ENCODE results near the gene RAB3D. TPM values are rescaled to one million over a fixed set of nuclear protein-coding genes. Genes with fewer than 3 reads are reported as not detected.
"Not testable (repeated sequence)": the region's sequence is repeated elsewhere in the genome, so short reads cannot be mapped to it uniquely, and the experiment has no call there.

The RAB3D gene
- total and polyA plus RNA-seq, 3 donors from 2014 or later = 4.5 to 9.8 (median 6.7) TPM

DNA sequence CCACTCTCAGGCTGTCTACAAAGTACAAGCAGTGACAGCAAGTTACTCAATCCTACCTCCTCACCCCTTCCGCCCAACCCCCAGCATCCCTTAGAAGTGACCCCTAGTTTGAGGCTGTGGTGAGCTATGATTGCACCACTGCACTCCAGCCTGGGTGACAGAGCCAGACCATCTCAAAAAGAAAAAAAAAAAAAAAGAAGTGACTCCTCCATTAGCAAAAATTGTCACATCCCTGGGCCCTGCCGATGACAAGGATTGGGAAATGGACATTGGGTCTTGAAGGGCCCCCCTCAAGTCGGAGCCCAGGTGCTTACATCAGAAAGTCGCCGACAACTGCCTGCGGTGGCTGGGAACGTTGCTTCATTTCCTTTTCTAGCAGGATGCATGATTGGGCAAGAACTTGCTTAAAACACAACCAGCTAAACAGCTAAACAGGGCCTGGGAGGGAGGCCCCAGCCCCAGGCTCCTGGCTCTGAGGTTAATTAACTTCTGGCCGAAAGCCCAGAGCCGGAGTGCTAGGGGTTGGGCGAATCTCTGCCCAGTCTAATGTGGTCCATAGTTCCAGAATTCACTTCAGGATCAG is 15.3 kb downstream of the RAB3D start:
- WGBS, 2 donors = 40 to 49% methylated on average over 10 of the region's 10 CpGs
- Histone ChIP-seq H3K27ac (peak overlapping the region in 1 of 2 donors; percentile 52), H3K36me3 (ENCODE audit: low read depth, missing control alignments) (no peaks in the 10 kb centered on the region), H3K4me1 (peaks cover 7% of the 10 kb centered on the region), H3K27me3 (no peaks in the 10 kb centered on the region), H3K4me3 (no peak overlapping the region), H3K9me3 (no peaks in the 10 kb centered on the region)
- intact Hi-C loops (cut with DNase I; ENCODE audit: low total_unique reads) = no loop called here
- peak; percentile 59 for DNase-seq
- TF ChIP-seq, protein P1, sequence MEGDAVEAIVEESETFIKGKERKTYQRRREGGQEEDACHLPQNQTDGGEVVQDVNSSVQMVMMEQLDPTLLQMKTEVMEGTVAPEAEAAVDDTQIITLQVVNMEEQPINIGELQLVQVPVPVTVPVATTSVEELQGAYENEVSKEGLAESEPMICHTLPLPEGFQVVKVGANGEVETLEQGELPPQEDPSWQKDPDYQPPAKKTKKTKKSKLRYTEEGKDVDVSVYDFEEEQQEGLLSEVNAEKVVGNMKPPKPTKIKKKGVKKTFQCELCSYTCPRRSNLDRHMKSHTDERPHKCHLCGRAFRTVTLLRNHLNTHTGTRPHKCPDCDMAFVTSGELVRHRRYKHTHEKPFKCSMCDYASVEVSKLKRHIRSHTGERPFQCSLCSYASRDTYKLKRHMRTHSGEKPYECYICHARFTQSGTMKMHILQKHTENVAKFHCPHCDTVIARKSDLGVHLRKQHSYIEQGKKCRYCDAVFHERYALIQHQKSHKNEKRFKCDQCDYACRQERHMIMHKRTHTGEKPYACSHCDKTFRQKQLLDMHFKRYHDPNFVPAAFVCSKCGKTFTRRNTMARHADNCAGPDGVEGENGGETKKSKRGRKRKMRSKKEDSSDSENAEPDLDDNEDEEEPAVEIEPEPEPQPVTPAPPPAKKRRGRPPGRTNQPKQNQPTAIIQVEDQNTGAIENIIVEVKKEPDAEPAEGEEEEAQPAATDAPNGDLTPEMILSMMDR (IDR thresholded peaks at IDR 0.05) = no peak
- TF ChIP-seq POLR2A (IDR thresholded peaks at IDR 0.05) = no peak

DNA sequence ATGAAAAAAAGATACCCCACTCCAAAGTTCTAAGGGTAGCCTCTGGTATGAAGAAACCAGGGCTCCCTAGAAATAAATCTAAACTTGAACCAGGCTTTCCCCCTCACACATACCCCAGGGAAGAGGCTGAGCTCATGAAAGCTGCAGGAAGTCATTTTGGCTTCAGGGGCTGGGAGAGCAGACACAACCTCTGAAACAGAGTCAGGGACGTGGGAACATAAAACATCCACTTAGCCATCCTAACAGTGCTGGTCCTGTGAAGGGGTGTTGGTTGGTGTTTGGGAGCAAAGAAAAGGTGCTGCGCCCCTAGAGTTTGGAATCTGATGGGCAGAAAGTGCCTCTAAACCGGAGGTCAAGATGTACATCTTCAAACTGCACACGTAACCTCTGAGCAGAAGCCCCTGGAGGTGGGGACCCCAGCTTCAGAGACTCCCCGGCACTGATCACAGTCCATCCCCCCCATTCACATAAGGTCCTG is 15.8 kb downstream of the RAB3D start:
- intact Hi-C loops (cut with DNase I; ENCODE audit: low total_unique reads) = no loop called here
- no peak overlapping the region for H3K4me3 ChIP-seq
- no peaks in the 10 kb centered on the region for H3K27me3 ChIP-seq
- no peak for DNase-seq
- 82% methylated on average over 5 of the region's 5 CpGs for WGBS, 2 donors
- peak overlapping the region in 1 of 2 donors; percentile 52 for H3K27ac ChIP-seq
- no peak for TF ChIP-seq POLR2A (IDR thresholded peaks at IDR 0.05)
- TF ChIP-seq, protein P1 (IDR thresholded peaks at IDR 0.05) = no peak
- H3K4me1 ChIP-seq = peaks cover 7% of the 10 kb centered on the region
- H3K36me3 ChIP-seq (ENCODE audit: low read depth, missing control alignments) = no peaks in the 10 kb centered on the region
- no peaks in the 10 kb centered on the region for H3K9me3 ChIP-seq

DNA sequence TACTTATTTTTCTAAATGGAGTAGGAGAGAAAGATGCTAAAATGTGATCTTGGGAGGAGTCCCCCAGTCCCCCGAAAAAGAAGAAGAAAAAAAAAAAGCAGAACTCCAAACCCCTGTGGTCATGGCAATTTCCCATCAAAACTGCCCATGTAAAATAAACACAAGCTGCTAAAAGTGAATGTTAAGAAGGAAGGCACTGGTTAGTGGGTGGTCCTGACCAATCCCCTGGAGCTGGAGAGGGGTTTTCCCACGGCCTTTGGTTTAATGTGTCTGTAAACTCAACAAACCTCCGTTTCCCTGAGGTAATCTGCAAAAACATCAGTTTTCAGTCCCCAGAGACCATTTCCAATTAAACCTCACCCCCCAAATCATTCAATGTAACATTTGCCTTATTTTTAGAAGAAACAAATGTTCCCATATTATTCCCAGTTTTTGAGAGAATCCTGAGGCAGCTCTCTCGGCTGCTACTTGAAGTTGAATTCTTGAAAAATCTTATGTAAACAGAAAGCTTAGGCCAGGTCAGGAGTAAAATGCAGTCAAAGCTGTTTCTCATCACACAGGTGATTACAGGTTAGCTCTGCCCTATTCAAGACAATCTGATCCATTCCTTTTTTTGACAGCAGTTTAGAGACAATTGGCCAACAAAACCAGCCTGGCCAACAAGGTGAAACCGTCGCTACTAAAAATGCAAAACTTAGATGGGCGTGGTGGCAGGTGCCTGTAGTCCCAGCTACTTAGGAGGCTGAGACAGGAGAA is 17.0 kb downstream of the RAB3D start:
- TF ChIP-seq, protein P1 (IDR thresholded peaks at IDR 0.05) = no peak
- TF ChIP-seq POLR2A (IDR thresholded peaks at IDR 0.05) = no peak
- H3K36me3 ChIP-seq (ENCODE audit: low read depth, missing control alignments) = no peaks in the 10 kb centered on the region
- no peaks in the 10 kb centered on the region for H3K27me3 ChIP-seq
- intact Hi-C loops (cut with DNase I; ENCODE audit: low total_unique reads) = no loop called here
- H3K27ac ChIP-seq = no peak overlapping the region
- 62 to 63% methylated on average over 7 of the region's 7 CpGs for WGBS, 2 donors
- H3K9me3 ChIP-seq = no peaks in the 10 kb centered on the region
- H3K4me3 ChIP-seq = no peak overlapping the region
- peaks cover 7% of the 10 kb centered on the region for H3K4me1 ChIP-seq
- DNase-seq = no peak

DNA sequence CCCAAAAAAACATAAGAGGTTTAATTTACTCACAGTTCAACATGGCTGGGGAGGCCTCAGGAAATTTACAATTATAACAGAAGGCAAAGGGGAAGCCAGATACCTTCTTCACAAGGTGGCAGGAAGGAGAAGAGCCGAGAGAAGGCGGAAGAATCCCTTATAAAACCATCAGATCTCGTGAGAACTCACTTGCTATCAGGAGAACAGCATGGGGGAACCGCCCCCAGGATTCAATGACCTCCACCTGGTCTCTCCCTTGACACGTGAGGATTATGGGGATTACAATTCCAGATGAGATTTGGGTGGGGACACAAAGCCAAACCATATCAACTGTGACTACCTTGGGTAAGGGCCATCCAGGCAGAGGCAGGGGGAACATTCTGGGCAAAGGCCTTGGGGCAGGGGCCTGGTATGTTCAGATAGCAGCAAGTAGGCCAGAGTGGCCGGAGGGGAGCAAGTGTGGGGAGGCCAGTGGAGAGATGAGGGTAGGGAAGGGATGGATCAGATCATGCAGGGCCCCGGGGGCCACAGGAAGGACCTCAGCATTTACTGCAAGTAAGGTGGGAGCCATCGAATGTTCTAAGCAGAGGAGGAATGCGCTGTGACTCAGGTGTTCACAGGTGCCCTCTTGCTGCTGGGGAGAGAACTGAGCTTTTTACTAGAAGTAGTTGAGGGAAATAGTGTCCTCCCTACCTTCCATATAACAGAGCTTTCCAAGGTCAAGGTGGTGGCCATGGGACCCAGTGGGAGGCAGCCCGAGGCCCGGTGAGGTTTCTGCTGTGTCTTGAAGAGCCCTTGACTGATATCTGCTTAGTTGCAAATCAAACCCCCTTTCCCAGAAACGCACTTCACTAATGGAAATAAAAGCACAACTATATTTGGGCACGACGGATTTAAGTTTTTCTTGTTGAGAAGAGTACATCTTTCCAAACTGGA is 18.0 kb downstream of the RAB3D start:
- DNase-seq = no peak
- intact Hi-C loops (cut with DNase I; ENCODE audit: low total_unique reads) = no loop called here
- Histone ChIP-seq H3K4me3 (no peak overlapping the region), H3K27ac (no peak overlapping the region), H3K4me1 (peaks cover 7% of the 10 kb centered on the region), H3K36me3 (ENCODE audit: low read depth, missing control alignments) (no peaks in the 10 kb centered on the region), H3K27me3 (no peaks in the 10 kb centered on the region), H3K9me3 (no peaks in the 10 kb centered on the region)
- WGBS, 2 donors = 79 to 83% methylated on average over 14 of the region's 14 CpGs
- TF ChIP-seq, protein P1 (IDR thresholded peaks at IDR 0.05) = no peak
- no peak for TF ChIP-seq POLR2A (IDR thresholded peaks at IDR 0.05)

DNA sequence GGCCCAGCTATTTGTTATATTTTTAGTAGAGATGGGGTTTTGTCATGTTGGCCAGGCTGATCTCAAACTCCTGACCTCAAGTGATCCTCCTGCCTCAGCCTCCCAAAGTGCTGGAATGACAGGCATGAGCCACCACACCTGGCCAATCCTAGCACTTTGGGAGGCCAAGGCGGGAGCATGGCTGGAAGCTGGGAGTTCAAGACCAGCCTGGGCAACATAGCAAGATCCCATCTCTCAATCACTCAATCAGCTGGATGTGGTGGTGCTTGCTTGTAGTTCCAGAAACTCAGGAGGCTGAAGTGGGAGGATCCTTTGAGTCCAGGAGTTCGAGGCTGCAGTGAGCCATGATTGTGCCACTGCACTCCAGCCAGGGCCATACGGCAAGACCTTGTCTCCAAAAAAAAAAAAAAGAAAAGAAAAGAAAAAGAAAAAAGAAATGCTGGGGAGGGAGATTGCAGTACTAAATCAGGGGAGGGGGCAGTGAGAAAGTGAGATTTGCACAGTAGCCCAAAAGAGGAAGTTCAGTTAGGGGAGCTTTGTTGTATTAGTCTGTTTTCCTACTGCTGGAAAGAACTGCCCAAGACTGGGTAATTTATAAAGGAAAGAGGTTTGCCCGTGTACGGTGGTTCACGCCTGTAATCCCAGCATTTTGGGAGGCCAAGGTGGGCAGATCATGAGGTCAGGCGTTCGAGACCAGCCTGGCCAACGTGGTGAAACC is 19.0 kb downstream of the RAB3D start:
- H3K4me3 ChIP-seq; DNase-seq; intact Hi-C loops (cut with DNase I; ENCODE audit: low total_unique reads); H3K27ac ChIP-seq; H3K27me3 ChIP-seq; H3K9me3 ChIP-seq; H3K4me1 ChIP-seq; H3K36me3 ChIP-seq (ENCODE audit: low read depth, missing control alignments): not testable (repeated sequence)
- WGBS, 2 donors = 86% methylated on average over 9 of the region's 9 CpGs
